Spleen (tissue), 7 donors: Measurements from ENCODE around the gene BMF.

ENCODE experiments used
- CTCF ChIP-seq, 11 experiments: fragments of 200-600 bp in 7 of 11; fragments of 450-650 bp in 4 of 11; sonication (generic) in 4 of 11; IDR thresholded peaks in 8 of 11; conservative IDR thresholded peaks in 3 of 11; 1 replicate in 7 of 11; 2 replicates in 4 of 11; pipeline versions ENCODE4 v1.4.0 to v1.8.0; 2016 to 2021; ENCODE audit warnings: antibody characterized with exemption in 11 of 11, inconsistent platforms in 4 of 11, mild to moderate bottlenecking in 1 of 11
- POLR2A ChIP-seq, 3 donors: fragments of 450-650 bp; IDR thresholded peaks; one replicate each; pipeline ENCODE4 v1.5.1; 2017; ENCODE audit warnings: antibody characterized with exemption in 3 of 3, mild to moderate bottlenecking in 1 of 3
- POLR2AphosphoS5 ChIP-seq, 3 donors: sonication (generic); formaldehyde crosslinking; IDR thresholded peaks; one replicate each; pipeline ENCODE4 v1.5.1; 2017; ENCODE audit warnings: antibody characterized with exemption in 3 of 3
- donor health status: DM: no; HTN: no; CAD: no; lungs with moderate emphysema.
- donor health status: DM: no; HTN: no; CAD: no.
- donor health status: DM: no; HTN: no; CAD: no.

- TF ChIP-seq CTCF (IDR thresholded peaks at IDR 0.05 in 8 of 11, conservative IDR thresholded peaks at IDR 0.05 in 3 of 11) (no peak), POLR2A (IDR thresholded peaks at IDR 0.05) (no peak), POLR2AphosphoS5 (IDR thresholded peaks at IDR 0.05) (no peak)
These were observed 38.5 kb downstream of the BMF start for GRCh38 chr15:40070166-40070557.
